Endothelial cell of umbilical vein (primary cell): ENCODE data around the gene P2RY6.

Source experiments
- MYC ChIP-seq: IDR thresholded peaks from one replicate; pipeline ENCODE4 v1.6.1; 2011; ENCODE audit warnings: mild to moderate bottlenecking, low read depth, low read length
- POLR2A ChIP-seq: IDR thresholded peaks from 2 replicates; pipeline ENCODE4 v1.6.1; 2012; ENCODE audit warnings: low read depth, mild to moderate bottlenecking, control low read depth, low read length
- TF ChIP-seq, protein P1 (sequence below): IDR thresholded peaks from 2 replicates; pipeline ENCODE4 v1.6.1; 2011; ENCODE audit not compliant: insufficient read depth, insufficient read length
- TF ChIP-seq, protein P2 (sequence below), 2 donors: IDR thresholded peaks; 1 replicate in 1 of 2; 2 replicates in 1 of 2; pipeline ENCODE4 v1.5.1; 2011; ENCODE audit warnings: low read length in 2 of 2, mild to moderate bottlenecking in 2 of 2, moderate library complexity in 2 of 2, control low read depth in 1 of 2, inconsistent platforms in 1 of 2, low read depth in 1 of 2; ENCODE audit not compliant: insufficient read depth in 1 of 2; ENCODE audit errors: extremely low read depth in 1 of 2

DNA sequence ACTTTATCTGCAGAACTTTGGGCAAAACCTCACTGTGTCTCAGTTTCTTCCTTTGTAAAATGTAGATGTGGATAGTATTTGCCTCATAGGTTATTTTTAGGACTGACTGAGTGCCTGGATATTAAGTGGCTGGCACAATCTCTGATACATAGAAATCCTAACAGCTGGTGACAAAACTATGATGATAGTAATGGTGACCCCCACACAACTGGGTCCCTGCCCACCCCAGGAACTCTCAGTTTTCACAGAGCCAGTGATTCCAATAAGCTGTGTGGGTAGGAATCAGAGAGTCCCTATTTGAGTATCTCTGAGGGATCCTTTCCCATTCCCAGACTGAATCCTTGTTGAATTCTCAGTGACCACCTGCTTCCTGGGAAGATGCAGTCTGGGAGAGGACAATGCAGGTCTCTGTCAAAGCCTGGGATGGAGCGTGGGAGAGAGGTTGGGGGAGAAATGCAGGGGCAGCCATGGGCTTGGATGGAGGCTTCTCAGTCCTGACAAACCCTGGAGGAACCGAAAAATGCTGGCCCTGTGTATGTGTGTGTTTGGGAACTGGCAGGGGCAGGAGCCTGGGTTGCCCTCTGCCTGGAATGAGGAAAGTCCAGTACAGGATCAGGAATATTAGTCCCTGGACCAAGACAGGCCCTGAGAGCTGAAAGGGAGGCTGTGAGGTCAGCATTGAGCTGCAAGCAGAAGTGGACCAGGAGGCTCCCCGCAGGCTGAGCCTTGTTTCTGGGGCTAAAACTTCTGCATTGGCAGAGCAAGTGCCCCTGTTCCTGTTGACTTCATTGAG, 6.1 kb upstream of the P2RY6 start:
- TF ChIP-seq POLR2A, result no peak
- TF ChIP-seq, protein P1, sequence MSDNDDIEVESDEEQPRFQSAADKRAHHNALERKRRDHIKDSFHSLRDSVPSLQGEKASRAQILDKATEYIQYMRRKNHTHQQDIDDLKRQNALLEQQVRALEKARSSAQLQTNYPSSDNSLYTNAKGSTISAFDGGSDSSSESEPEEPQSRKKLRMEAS, result no peak
- TF ChIP-seq, protein P2, sequence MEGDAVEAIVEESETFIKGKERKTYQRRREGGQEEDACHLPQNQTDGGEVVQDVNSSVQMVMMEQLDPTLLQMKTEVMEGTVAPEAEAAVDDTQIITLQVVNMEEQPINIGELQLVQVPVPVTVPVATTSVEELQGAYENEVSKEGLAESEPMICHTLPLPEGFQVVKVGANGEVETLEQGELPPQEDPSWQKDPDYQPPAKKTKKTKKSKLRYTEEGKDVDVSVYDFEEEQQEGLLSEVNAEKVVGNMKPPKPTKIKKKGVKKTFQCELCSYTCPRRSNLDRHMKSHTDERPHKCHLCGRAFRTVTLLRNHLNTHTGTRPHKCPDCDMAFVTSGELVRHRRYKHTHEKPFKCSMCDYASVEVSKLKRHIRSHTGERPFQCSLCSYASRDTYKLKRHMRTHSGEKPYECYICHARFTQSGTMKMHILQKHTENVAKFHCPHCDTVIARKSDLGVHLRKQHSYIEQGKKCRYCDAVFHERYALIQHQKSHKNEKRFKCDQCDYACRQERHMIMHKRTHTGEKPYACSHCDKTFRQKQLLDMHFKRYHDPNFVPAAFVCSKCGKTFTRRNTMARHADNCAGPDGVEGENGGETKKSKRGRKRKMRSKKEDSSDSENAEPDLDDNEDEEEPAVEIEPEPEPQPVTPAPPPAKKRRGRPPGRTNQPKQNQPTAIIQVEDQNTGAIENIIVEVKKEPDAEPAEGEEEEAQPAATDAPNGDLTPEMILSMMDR (IDR thresholded peaks at IDR 0.05; ENCODE audit: extremely low read depth in 1 of 2, insufficient read depth in 1 of 2, low read depth in 1 of 2, low read length in 2 of 2), result no peak
- no peak for TF ChIP-seq MYC
